Karpas-422 (cell line): Measurements from ENCODE around the gene GUCY1A1. TPM values are rescaled to one million over a fixed set of nuclear protein-coding genes. Genes with fewer than 3 reads are reported as not detected.

Source experiments
- DNase-seq: peaks from one replicate; pipeline ENCODE4 v3.0.0-alpha.2; 2015
- H2AFZ ChIP-seq: fragments of 200-600 bp; sonication (generic); 2 replicates; pipeline ENCODE4 v1.6.1; 2014; ENCODE audit warnings: antibody characterized with exemption, low read length, mixed read lengths
- H3K27ac ChIP-seq: fragments of 200-600 bp; sonication (generic); 2 replicates; pipeline ENCODE4 v1.5.1; 2014; ENCODE audit warnings: mild to moderate bottlenecking, low read length, moderate library complexity
- H3K27me3 ChIP-seq: fragments of 200-600 bp; sonication (generic); 2 replicates; pipeline ENCODE4 v1.6.1; 2014; ENCODE audit warnings: low read length, mixed read lengths
- H3K36me3 ChIP-seq: fragments of 200-600 bp; sonication (generic); 2 replicates; pipeline ENCODE4 v1.6.1; 2014; ENCODE audit warnings: low read length, mixed read lengths; ENCODE audit not compliant: insufficient read depth
- H3K4me1 ChIP-seq: fragments of 200-600 bp; sonication (generic); 2 replicates; pipeline ENCODE4 v1.6.1; 2014; ENCODE audit warnings: mild to moderate bottlenecking, low read length, mixed read lengths
- H3K4me2 ChIP-seq: fragments of 200-600 bp; sonication (generic); 2 replicates; pipeline ENCODE4 v1.6.1; 2014; ENCODE audit warnings: low read length, low read depth, mild to moderate bottlenecking; ENCODE audit not compliant: poor library complexity, severe bottlenecking
- H3K4me3 ChIP-seq: fragments of 200-600 bp; sonication (generic); 2 replicates; pipeline ENCODE4 v1.5.1; 2014; ENCODE audit warnings: mild to moderate bottlenecking, antibody characterized with exemption, low read length, mixed read lengths
- H3K79me2 ChIP-seq: fragments of 200-600 bp; sonication (generic); 2 replicates; pipeline ENCODE4 v1.6.1; 2014; ENCODE audit warnings: mild to moderate bottlenecking, low read length, mixed read lengths
- H3K9ac ChIP-seq: fragments of 200-600 bp; sonication (generic); 2 replicates; pipeline ENCODE4 v1.6.0; 2014; ENCODE audit warnings: low read length
- H3K9me2 ChIP-seq: fragments of 200-600 bp; sonication (generic), shearing (Covaris generic); replicated peaks from 2 replicates; pipeline ENCODE4 v1.6.0; 2014; ENCODE audit warnings: mild to moderate bottlenecking, low read length, moderate library complexity; ENCODE audit not compliant: insufficient read depth
- H3K9me3 ChIP-seq: fragments of 300-700, 200-600 bp; sonication (generic); 2 replicates; pipeline ENCODE4 v1.6.1; 2014; ENCODE audit warnings: low read length, mixed read lengths
- H4K20me1 ChIP-seq: fragments of 200-600 bp; sonication (generic); 2 replicates; pipeline ENCODE4 v1.6.1; 2014; ENCODE audit warnings: mild to moderate bottlenecking, antibody characterized with exemption, low read length, low read depth; ENCODE audit not compliant: insufficient read depth
- total RNA-seq: library from RNA; depleted of rRNA; stranded (reverse); fragments of >200 nt; shearing (Covaris generic); gene quantifications from 2 replicates; pipeline ENCODE4 v1.2.3, GENCODE V29; 2014; ENCODE audit warnings: low replicate concordance

GUCY1A1 gene
- total RNA-seq, 1 experiment from 2014 or later, result 6.1 TPM

DNA sequence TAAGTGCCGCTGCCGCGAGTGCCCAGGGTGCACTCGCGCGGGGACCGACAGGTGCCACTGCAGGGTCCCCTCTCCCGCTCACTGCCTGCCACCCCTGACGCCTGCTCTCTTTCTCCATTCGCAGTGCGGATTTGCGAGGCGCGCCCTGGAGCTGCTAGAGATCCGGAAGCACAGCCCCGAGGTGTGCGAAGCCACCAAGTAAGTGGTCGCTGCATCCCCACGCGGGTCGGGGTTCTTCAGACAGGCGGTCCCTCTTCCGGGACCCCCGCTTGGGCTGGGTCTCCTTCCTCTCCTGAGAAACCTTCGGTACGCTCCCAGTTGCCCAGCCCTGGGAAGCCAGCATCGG is 547 bp downstream of the GUCY1A1 start:
- no peak overlapping the region for H3K27ac ChIP-seq
- H3K36me3 ChIP-seq, result peaks cover 3% of the 10 kb centered on the region; the same call in 1 of the 2 replicates
- H3K9ac ChIP-seq, result no peak overlapping the region
- no peaks in the 10 kb centered on the region for H4K20me1 ChIP-seq
- H3K4me2 ChIP-seq, result no peak overlapping the region
- no peak overlapping the region for H3K4me3 ChIP-seq
- peaks cover 54% of the 10 kb centered on the region for H3K4me1 ChIP-seq
- no peak overlapping the region for H2AFZ ChIP-seq
- no peak for DNase-seq
- H3K9me2 ChIP-seq, result no peaks in the 10 kb centered on the region
- H3K27me3 ChIP-seq, result no peaks in the 10 kb centered on the region
- H3K79me2 ChIP-seq, result no peaks in the 10 kb centered on the region
- no peaks in the 10 kb centered on the region for H3K9me3 ChIP-seq

DNA sequence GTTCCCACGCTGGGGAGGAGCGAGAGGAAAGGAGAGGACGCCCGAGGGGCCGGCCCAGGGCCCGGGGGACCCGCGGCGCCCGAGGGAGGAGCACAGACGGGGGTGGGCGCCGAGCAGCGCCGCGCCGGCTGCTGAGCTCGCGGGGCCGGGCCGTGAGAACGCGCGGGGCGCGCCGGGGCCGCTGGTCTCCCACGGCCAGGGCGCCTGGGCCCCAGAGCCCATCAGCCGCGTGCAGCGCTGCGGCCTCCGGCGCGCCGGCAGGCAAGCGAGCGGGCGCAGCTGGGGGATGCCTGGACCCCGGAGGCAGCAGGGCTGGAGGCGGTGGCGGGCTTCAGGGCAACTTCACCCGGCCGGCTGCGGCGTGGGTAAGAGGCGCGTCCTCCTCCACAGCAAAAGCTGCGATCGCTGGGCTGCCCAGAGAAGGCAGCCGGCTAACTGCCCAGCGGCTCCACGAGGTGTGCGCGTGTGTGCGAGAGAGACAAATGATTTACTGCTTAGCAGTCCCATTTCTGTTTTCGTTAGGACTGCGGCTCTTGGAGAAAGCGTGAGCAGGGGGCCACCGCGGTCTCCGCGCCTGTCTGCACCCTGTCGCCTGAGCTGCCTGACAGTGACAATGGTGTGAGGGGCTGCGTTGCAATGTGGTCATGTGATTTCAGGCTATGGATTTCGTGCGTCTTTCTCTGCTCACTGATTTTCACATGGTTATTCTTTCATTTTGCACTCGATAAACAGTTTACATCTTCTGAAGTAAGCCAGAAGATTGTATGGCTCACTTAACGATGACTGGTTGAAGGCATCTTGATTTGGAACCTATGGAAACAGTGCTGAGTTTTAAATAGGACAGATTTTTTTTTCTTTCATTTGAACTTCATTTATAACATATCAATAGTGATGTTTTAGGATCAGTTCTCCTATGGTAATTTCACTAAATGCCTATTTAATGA is 1.2 kb downstream of the GUCY1A1 start:
- H3K79me2 ChIP-seq, result no peaks in the 10 kb centered on the region
- no peak overlapping the region for H3K4me3 ChIP-seq
- peak overlapping the region; percentile 8 for H3K4me2 ChIP-seq
- no peak overlapping the region for H3K9ac ChIP-seq
- no peaks in the 10 kb centered on the region; the same call in 1 of the 2 replicates for H3K36me3 ChIP-seq
- no peaks in the 10 kb centered on the region for H4K20me1 ChIP-seq
- peak overlapping the region; percentile 34; the same call in 1 of the 2 replicates for H3K27ac ChIP-seq
- H2AFZ ChIP-seq, result peak overlapping the region; percentile 91
- H3K4me1 ChIP-seq, result peaks cover 61% of the 10 kb centered on the region
- H3K9me3 ChIP-seq, result no peaks in the 10 kb centered on the region
- H3K27me3 ChIP-seq, result no peaks in the 10 kb centered on the region
- DNase-seq, result no peak
- H3K9me2 ChIP-seq, result no peaks in the 10 kb centered on the region

GRCh38 chr4:155668707-155669220 is 2.1 kb downstream of the GUCY1A1 start:
- peak overlapping the region; percentile 91 for H2AFZ ChIP-seq
- peaks cover 70% of the 10 kb centered on the region for H3K4me1 ChIP-seq
- peak overlapping the region; percentile 34 for H3K27ac ChIP-seq
- H3K9me2 ChIP-seq, result no peaks in the 10 kb centered on the region
- H3K9me3 ChIP-seq, result no peaks in the 10 kb centered on the region
- H3K9ac ChIP-seq, result no peak overlapping the region
- no peaks in the 10 kb centered on the region for H3K36me3 ChIP-seq
- DNase-seq, result no peak
- H3K79me2 ChIP-seq, result no peaks in the 10 kb centered on the region
- no peaks in the 10 kb centered on the region for H3K27me3 ChIP-seq
- peak overlapping the region; percentile 8 for H3K4me2 ChIP-seq
- H3K4me3 ChIP-seq, result no peak overlapping the region
- no peaks in the 10 kb centered on the region for H4K20me1 ChIP-seq

GRCh38 chr4:155672342-155672741 is 5.7 kb downstream of the GUCY1A1 start:
- Histone ChIP-seq H3K79me2 (no peaks in the 10 kb centered on the region), H2AFZ (peak overlapping the region; percentile 56), H3K4me3 (no peak overlapping the region), H4K20me1 (no peaks in the 10 kb centered on the region), H3K9ac (no peak overlapping the region), H3K9me3 (no peaks in the 10 kb centered on the region), H3K4me2 (no peak overlapping the region), H3K36me3 (no peaks in the 10 kb centered on the region), H3K27me3 (no peaks in the 10 kb centered on the region), H3K4me1 (peaks cover 74% of the 10 kb centered on the region), H3K27ac (peak overlapping the region; percentile 52), H3K9me2 (no peaks in the 10 kb centered on the region)
- DNase-seq, result no peak

- no peaks in the 10 kb centered on the region for H3K9me2 ChIP-seq
- H2AFZ ChIP-seq, result peak overlapping the region; percentile 56
- no peak overlapping the region for H3K4me3 ChIP-seq
- no peaks in the 10 kb centered on the region for H3K36me3 ChIP-seq
- H3K4me2 ChIP-seq, result no peak overlapping the region
- no peaks in the 10 kb centered on the region for H3K27me3 ChIP-seq
- DNase-seq, result peak; percentile 66
- no peaks in the 10 kb centered on the region for H4K20me1 ChIP-seq
- H3K9ac ChIP-seq, result no peak overlapping the region
- H3K4me1 ChIP-seq, result peaks cover 80% of the 10 kb centered on the region
- no peaks in the 10 kb centered on the region for H3K9me3 ChIP-seq
- no peaks in the 10 kb centered on the region for H3K79me2 ChIP-seq
- peak overlapping the region; percentile 52 for H3K27ac ChIP-seq
These were observed 6.9 kb downstream of the GUCY1A1 start for GRCh38 chr4:155673453-155673979.

GRCh38 chr4:155674669-155675071 is 8.0 kb downstream of the GUCY1A1 start:
- H2AFZ ChIP-seq, result peak overlapping the region; percentile 14; the same call in 1 of the 2 replicates
- no peaks in the 10 kb centered on the region for H4K20me1 ChIP-seq
- no peaks in the 10 kb centered on the region for H3K9me3 ChIP-seq
- no peaks in the 10 kb centered on the region for H3K27me3 ChIP-seq
- H3K4me2 ChIP-seq, result peak overlapping the region; percentile 57
- H3K4me3 ChIP-seq, result no peak overlapping the region
- H3K9me2 ChIP-seq, result no peaks in the 10 kb centered on the region
- peaks cover 83% of the 10 kb centered on the region for H3K4me1 ChIP-seq
- H3K79me2 ChIP-seq, result no peaks in the 10 kb centered on the region
- H3K36me3 ChIP-seq, result no peaks in the 10 kb centered on the region; the same call in 1 of the 2 replicates
- H3K9ac ChIP-seq, result peak overlapping the region; percentile 60
- DNase-seq, result no peak
- peak overlapping the region; percentile 93 for H3K27ac ChIP-seq

GRCh38 chr4:155675709-155676429 is 9.2 kb downstream of the GUCY1A1 start:
- Histone ChIP-seq H3K9me3 (no peaks in the 10 kb centered on the region), H3K27me3 (no peaks in the 10 kb centered on the region), H3K9ac (peak overlapping the region; percentile 60), H3K4me1 (peaks cover 86% of the 10 kb centered on the region), H3K4me2 (peak overlapping the region; percentile 57), H3K27ac (peak overlapping the region; percentile 93), H2AFZ (peak overlapping the region; percentile 22; the same call in 1 of the 2 replicates), H3K9me2 (no peaks in the 10 kb centered on the region), H3K4me3 (peak overlapping the region; percentile 36), H3K79me2 (no peaks in the 10 kb centered on the region), H4K20me1 (no peaks in the 10 kb centered on the region), H3K36me3 (no peaks in the 10 kb centered on the region; the same call in 1 of the 2 replicates)
- peak; percentile 95 for DNase-seq
